ENCODE measurements around the gene PRKAG2. TPM values are rescaled to one million over a fixed set of nuclear protein-coding genes. Genes with fewer than 3 reads are reported as not detected.
A peak's percentile ranks its signal among the peaks of the same experiment; 100 is the strongest.

Gene PRKAG2
- total and polyA plus RNA-seq, 10 donors = 15.8 to 50.9 (median 32.8) TPM

- intact Hi-C loops (cut with DNase I; ENCODE audit: low total_unique reads) = no loop called here
- Histone ChIP-seq H3K27ac (no peak overlapping the region), H3K9me3 (no peaks in the 10 kb centered on the region), H3K27me3 (replicated peaks in 1 of 7) (no peaks in the 10 kb centered on the region), H3K4me1 (peaks cover 0 to 30% (median 15%) of the 10 kb centered on the region in 6 donors), H3K36me3 (peaks cover 0 to 8% (median 0%) of the 10 kb centered on the region in 6 donors), H3K4me3 (no peak overlapping the region)
- no peak for TF ChIP-seq CTCF (IDR thresholded peaks at IDR 0.05 in 8 of 11, conservative IDR thresholded peaks at IDR 0.05 in 3 of 11)
- no peak for TF ChIP-seq POLR2AphosphoS5 (IDR thresholded peaks at IDR 0.05)
- WGBS, 5 donors = 85 to 92% (median 88%) methylated on average over 4 of the region's 4 CpGs
- DNase-seq = peak; percentile 31
These were observed 76.1 kb downstream of the PRKAG2 start for GRCh38 chr7:151800861-151801260.

- Histone ChIP-seq H3K27me3 (replicated peaks in 1 of 7) (no peaks in the 10 kb centered on the region), H3K4me1 (peaks cover 1 to 33% (median 18%) of the 10 kb centered on the region in 6 donors), H3K9me3 (no peaks in the 10 kb centered on the region), H3K36me3 (peaks cover 0 to 8% (median 0%) of the 10 kb centered on the region in 6 donors), H3K27ac (no peak overlapping the region), H3K4me3 (no peak overlapping the region)
- intact Hi-C loops (cut with DNase I; ENCODE audit: low total_unique reads) = no loop called here
- WGBS, 5 donors = 72 to 95% (median 92%) methylated on average over 7 of the region's 7 CpGs
- TF ChIP-seq POLR2AphosphoS5 (IDR thresholded peaks at IDR 0.05) (no peak), POLR2A (IDR thresholded peaks at IDR 0.05) (no peak), CTCF (IDR thresholded peaks at IDR 0.05 in 8 of 11, conservative IDR thresholded peaks at IDR 0.05 in 3 of 11) (no peak)
- DNase-seq = peak; percentile 59
These were observed 76.5 kb downstream of the PRKAG2 start for GRCh38 chr7:151800391-151800790.

- H3K4me1 ChIP-seq = peaks cover 3 to 41% (median 27%) of the 10 kb centered on the region in 6 donors
- H3K9me3 ChIP-seq = no peaks in the 10 kb centered on the region
- intact Hi-C loops (cut with DNase I; ENCODE audit: low total_unique reads) = no loop called here
- peaks cover 0 to 5% (median 0%) of the 10 kb centered on the region in 6 donors for H3K36me3 ChIP-seq
- 94 to 98% (median 97%) methylated on average over 14 to 15 of the region's 15 CpGs for WGBS, 5 donors
- DNase-seq = peak; percentile 66
- H3K27me3 ChIP-seq (replicated peaks in 1 of 7) = no peaks in the 10 kb centered on the region
- TF ChIP-seq POLR2AphosphoS5 (IDR thresholded peaks at IDR 0.05) = no peak
- TF ChIP-seq POLR2A (IDR thresholded peaks at IDR 0.05) = no peak
- no peak for TF ChIP-seq CTCF (IDR thresholded peaks at IDR 0.05 in 8 of 11, conservative IDR thresholded peaks at IDR 0.05 in 3 of 11)
- H3K27ac ChIP-seq = no peak overlapping the region
- no peak overlapping the region for H3K4me3 ChIP-seq
These were observed 77.4 kb downstream of the PRKAG2 start for GRCh38 chr7:151799506-151799905.

- no peak overlapping the region for H3K4me3 ChIP-seq
- DNase-seq = peak; percentile 54
- intact Hi-C loops (cut with DNase I; ENCODE audit: low total_unique reads) = no loop called here
- WGBS, 5 donors = 86 to 98% (median 90%) methylated on average over 10 of the region's 10 CpGs
- H3K9me3 ChIP-seq = no peaks in the 10 kb centered on the region
- TF ChIP-seq POLR2A (IDR thresholded peaks at IDR 0.05) (no peak), CTCF (IDR thresholded peaks at IDR 0.05 in 8 of 11, conservative IDR thresholded peaks at IDR 0.05 in 3 of 11) (no peak), POLR2AphosphoS5 (IDR thresholded peaks at IDR 0.05) (no peak)
- H3K36me3 ChIP-seq = peaks cover 0 to 6% (median 0%) of the 10 kb centered on the region in 6 donors
- H3K27ac ChIP-seq = no peak overlapping the region
- peaks cover 3 to 47% (median 32%) of the 10 kb centered on the region in 6 donors for H3K4me1 ChIP-seq
- H3K27me3 ChIP-seq (replicated peaks in 1 of 7) = no peaks in the 10 kb centered on the region
These were observed 78.0 kb downstream of the PRKAG2 start for GRCh38 chr7:151798851-151799448.
